Thyroid gland (tissue), 4 donors: ENCODE data around the gene FCHSD2.

Experiments
- CTCF ChIP-seq, 6 experiments: fragments of 200-600 bp in 3 of 6; fragments of 450-650 bp in 3 of 6; sonication (generic) in 3 of 6; IDR thresholded peaks; one replicate each; pipeline ENCODE4 v1.5.1; 2016 to 2019; ENCODE audit warnings: antibody characterized with exemption in 6 of 6, mild to moderate bottlenecking in 2 of 6, inconsistent platforms in 1 of 6, moderate library complexity in 1 of 6
- POLR2A ChIP-seq, 2 donors: fragments of 450-650 bp; IDR thresholded peaks; one replicate each; pipeline ENCODE4 v1.6.1; 2017; ENCODE audit warnings: antibody characterized with exemption in 2 of 2, mild to moderate bottlenecking in 2 of 2, moderate library complexity in 1 of 2

GRCh38 chr11:72900013-72900412, 242.1 kb downstream of the FCHSD2 start:
- no peak for TF ChIP-seq CTCF (IDR thresholded peaks at IDR 0.05)
- TF ChIP-seq POLR2A (IDR thresholded peaks at IDR 0.05), result no peak
